WERI-Rb-1 (cell line): ENCODE data around the gene L1CAM.

Experiments
- DNase-seq: peaks from one replicate; pipeline ENCODE4 v3.0.0-alpha.2; 2020
- H3K27ac ChIP-seq: fragments of 250-450 bp; sonication (Bioruptor Pico); 2 replicates; pipeline ENCODE4 v1.5.1; 2020; ENCODE audit warnings: mild to moderate bottlenecking, moderate library complexity
- H3K27me3 ChIP-seq: fragments of 250-450 bp; sonication (Bioruptor Pico); 2 replicates; pipeline ENCODE4 v1.5.1; 2021; ENCODE audit warnings: mild to moderate bottlenecking, low read depth, moderate library complexity; ENCODE audit not compliant: insufficient read depth, severe bottlenecking
- H3K36me3 ChIP-seq: fragments of 250-450 bp; sonication (Bioruptor Pico); 2 replicates; pipeline ENCODE4 v1.5.1; 2020; ENCODE audit warnings: mild to moderate bottlenecking, moderate library complexity
- H3K4me3 ChIP-seq: 2 replicates; pipeline ENCODE4 v1.5.1; 2011; ENCODE audit warnings: low read depth, mild to moderate bottlenecking, control low read depth, low read length
- H3K9me3 ChIP-seq: fragments of 250-450 bp; sonication (Bioruptor Pico); 2 replicates; pipeline ENCODE4 v1.5.1; 2021; ENCODE audit warnings: mild to moderate bottlenecking, moderate library complexity; ENCODE audit not compliant: severe bottlenecking
- TF ChIP-seq, protein P1 (sequence below): IDR thresholded peaks from 2 replicates; pipeline ENCODE4 v1.5.1; 2011; ENCODE audit warnings: low read depth, mild to moderate bottlenecking, control low read depth, inconsistent platforms, low read length

L1CAM gene

DNA sequence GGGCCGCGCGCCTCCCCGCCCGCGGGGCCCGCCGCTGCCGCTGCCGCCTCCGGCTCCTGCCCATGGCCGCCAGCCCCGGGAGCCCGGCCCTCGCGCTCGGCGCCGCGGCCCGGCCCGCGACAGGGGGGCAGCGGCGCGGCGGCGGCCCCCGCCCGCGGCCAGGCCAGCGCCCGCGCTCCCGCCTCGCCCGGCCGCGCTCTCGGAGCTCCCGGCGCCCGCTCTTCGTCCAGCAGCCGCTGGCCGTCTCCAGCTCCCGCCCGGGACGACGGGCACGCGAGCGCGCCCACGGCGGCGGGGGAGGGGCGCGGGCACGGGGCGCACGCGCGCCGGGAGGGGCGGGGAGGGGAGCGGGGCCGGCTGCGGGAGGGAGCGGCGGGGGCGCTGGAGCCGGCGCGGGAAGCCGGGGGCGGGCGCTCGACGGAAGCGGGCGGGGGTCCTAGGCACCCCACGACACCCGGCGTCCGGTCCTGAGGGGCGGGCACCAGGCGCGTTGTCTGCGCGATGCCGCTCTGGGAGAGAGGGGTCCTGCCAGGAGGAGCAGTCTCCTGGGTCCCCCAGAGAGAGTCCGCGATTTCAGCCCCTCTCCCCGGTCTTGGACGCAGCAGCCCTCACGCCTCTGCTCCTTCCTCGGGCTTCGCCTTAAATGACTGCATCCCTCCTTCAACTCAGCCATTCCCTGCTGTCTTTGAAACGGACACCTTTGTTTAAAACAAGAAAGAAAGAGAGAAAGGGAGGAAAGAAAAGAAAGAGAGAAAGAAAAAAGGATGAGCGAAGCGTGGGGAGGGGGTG, 55.1 kb downstream of the L1CAM start:
- DNase-seq, result no peak
- TF ChIP-seq, protein P1, sequence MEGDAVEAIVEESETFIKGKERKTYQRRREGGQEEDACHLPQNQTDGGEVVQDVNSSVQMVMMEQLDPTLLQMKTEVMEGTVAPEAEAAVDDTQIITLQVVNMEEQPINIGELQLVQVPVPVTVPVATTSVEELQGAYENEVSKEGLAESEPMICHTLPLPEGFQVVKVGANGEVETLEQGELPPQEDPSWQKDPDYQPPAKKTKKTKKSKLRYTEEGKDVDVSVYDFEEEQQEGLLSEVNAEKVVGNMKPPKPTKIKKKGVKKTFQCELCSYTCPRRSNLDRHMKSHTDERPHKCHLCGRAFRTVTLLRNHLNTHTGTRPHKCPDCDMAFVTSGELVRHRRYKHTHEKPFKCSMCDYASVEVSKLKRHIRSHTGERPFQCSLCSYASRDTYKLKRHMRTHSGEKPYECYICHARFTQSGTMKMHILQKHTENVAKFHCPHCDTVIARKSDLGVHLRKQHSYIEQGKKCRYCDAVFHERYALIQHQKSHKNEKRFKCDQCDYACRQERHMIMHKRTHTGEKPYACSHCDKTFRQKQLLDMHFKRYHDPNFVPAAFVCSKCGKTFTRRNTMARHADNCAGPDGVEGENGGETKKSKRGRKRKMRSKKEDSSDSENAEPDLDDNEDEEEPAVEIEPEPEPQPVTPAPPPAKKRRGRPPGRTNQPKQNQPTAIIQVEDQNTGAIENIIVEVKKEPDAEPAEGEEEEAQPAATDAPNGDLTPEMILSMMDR, result no peak
- Histone ChIP-seq H3K36me3 (no peaks in the 10 kb centered on the region; the same call in 1 of the 2 replicates), H3K4me3 (peak overlapping the region; percentile 29), H3K27ac (no peak overlapping the region), H3K27me3 (peaks cover 16% of the 10 kb centered on the region), H3K9me3 (peaks cover 8% of the 10 kb centered on the region)

DNA sequence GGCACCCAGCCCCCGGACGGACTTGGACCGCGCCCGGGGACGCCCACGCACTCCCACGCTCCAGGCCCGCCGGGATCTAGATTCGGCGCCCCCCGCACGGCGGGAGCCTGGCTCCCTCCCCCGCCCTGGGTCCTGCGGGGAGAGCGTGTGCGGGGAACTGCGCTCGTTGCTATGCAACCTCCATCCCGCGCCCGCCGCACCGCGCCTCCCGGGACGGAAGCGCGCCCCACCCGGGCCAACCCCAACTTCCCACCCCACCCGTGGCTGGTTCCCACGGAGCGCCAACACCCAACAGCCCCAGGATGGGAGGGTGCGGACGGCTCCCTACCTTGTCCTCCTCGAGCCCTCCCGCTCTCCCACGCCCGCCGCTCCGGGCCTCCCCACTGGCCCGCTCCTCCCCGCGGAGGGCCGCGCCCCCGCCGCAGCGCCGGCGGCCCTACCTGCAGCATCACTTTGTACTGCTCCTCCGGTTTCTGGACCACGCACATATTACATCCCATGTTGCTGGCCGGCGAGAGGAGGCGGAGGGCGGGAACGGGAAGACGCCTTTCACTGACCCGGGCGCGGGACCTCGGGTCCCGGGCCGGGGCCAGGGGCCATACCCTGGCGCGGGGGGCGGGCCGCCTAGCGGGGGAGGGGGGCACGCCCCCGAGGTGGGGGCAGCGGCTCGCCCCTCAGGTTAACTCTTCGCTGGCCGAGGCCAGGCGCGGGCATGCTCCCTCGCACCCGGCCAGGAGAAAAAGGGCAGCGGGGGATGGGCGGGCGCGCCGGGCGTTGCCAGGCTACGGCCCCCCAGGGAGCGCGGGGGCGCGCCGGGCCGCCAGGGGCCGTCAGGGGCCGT, 56.0 kb downstream of the L1CAM start, which contains the start of gene PDZD4:
PDZD4 (minus strand) TSS at position 746 of the 841 bp plus-strand sequence; CDS start at position 500, 246 bp downstream.
- TF ChIP-seq, protein P1, result no peak
- DNase-seq, result no peak
- Histone ChIP-seq H3K36me3 (no peaks in the 10 kb centered on the region; the same call in 1 of the 2 replicates), H3K27me3 (peaks cover 23% of the 10 kb centered on the region), H3K4me3 (peak within 1 kb of the TSS; percentile 66), H3K27ac (no peak within 1 kb of the TSS), H3K9me3 (peaks cover 8% of the 10 kb centered on the region)

DNA sequence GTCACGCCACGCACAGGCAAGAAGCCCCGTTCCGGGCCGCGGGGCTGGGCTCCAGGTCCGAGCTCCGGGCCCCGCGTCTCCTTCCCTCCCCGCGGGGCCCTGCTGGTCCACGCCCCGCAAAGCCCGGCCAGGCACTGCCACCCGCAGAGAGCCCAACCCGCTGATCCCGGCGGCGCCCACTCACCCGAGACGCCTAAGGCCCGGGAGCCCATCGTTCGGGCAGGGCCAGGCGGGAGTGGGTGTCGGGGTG, 56.5 kb downstream of the L1CAM start:
- Histone ChIP-seq H3K9me3 (peaks cover 8% of the 10 kb centered on the region), H3K27me3 (peaks cover 26% of the 10 kb centered on the region), H3K36me3 (no peaks in the 10 kb centered on the region; the same call in 1 of the 2 replicates), H3K27ac (no peak overlapping the region), H3K4me3 (peak overlapping the region; percentile 66)
- TF ChIP-seq, protein P1, result no peak
- no peak for DNase-seq

DNA sequence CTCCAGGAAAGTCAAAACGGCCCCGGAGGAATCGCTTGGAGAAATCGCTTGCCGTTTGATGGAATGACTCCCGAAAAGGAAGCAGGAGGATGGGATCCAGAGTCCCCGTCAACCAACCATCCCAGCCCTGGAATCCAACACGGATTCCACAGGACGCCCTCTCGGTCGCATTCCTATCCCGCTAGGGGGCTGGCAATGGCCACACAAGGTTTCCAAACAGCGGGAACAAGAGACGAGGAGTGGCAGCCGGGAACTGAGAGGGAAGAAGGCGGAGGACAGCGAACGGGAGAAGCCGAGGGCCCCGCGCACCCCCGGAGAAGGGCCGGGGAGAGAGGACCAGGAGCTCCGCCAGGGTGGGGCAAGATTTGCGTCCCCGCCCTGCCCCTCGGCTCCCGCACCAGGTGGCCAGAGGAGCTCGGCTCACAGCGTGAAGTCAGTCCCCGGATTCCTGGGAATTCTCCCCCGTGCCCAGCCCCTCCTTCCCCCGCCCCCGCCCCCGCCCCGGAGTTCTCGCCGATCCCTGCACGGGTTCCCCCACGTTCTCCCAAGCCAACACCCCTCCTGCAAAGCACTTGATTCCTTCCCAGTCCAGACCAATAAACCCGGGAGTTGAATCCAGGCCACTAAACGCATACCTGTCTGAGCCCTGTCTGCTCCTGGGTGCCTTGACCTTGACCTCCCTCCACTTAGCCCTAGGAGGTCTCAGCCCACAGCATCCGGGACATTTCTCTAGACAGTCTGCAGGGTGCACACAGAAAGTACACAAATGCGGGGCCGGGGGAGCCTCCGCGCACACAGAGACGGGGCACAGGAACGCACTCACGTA, 57.0 kb downstream of the L1CAM start:
- H3K27me3 ChIP-seq, result peaks cover 26% of the 10 kb centered on the region
- DNase-seq, result peak; percentile 47
- H3K36me3 ChIP-seq, result no peaks in the 10 kb centered on the region; the same call in 1 of the 2 replicates
- H3K27ac ChIP-seq, result no peak overlapping the region
- TF ChIP-seq, protein P1, result 0 out of 2 replicates have a peak, but pooled peaks have one; percentile 13
- peak overlapping the region; percentile 66 for H3K4me3 ChIP-seq
- H3K9me3 ChIP-seq, result peaks cover 8% of the 10 kb centered on the region

DNA sequence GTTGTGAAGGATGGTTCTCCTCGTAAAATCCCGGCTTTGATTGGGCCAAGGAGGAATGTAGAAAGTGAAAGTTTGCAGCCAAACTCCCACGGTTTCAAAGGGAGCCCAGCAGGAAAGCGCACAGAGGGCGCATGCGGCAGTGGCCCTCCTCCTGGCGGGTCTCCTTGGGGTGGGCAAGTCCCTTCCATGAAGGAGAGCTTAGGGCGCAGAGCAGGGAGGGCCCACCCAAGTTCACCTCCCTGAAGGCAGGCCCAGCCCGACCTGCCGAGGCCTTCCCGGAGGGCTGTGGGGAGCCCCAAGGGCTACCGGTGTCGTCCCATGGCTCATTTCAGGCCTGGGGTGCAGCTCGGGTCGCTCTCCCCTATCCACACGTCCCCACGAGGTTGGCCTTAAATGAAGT, 57.7 kb downstream of the L1CAM start:
- no peak overlapping the region for H3K4me3 ChIP-seq

More for the DNA sequence above, 57.7 kb downstream of the L1CAM start:
- Histone ChIP-seq H3K9me3 (peaks cover 8% of the 10 kb centered on the region), H3K27me3 (peaks cover 26% of the 10 kb centered on the region), H3K36me3 (no peaks in the 10 kb centered on the region; the same call in 1 of the 2 replicates), H3K27ac (no peak overlapping the region)
- DNase-seq, result no peak
- TF ChIP-seq, protein P1, result no peak
